PFSK-1 (cell line): ENCODE data around the gene LIMS2.

Experiments used
- FOXP2 ChIP-seq: optimal IDR thresholded peaks from 2 replicates; pipeline ENCODE3; 2011; ENCODE audit warnings: borderline replicate concordance, control low read depth, inconsistent platforms; ENCODE audit not compliant: insufficient read depth; ENCODE audit errors: extremely low read length, extremely low read depth
- POLR2AphosphoS5 ChIP-seq: IDR thresholded peaks from 2 replicates; pipeline ENCODE4 v1.6.1; 2012; ENCODE audit warnings: low read depth, mild to moderate bottlenecking, control low read depth, low read length, moderate library complexity
- REST ChIP-seq, 2 experiments: IDR thresholded peaks; 2 replicates each; pipeline versions ENCODE4 v1.6.1 to v1.8.0; 2011 to 2012; ENCODE audit warnings: low read depth in 2 of 2, low read length in 2 of 2, control low read depth in 1 of 2, inconsistent platforms in 1 of 2, mild to moderate bottlenecking in 1 of 2, moderate library complexity in 1 of 2; ENCODE audit not compliant: insufficient read depth in 1 of 2
- SIN3A ChIP-seq: IDR thresholded peaks from 2 replicates; pipeline ENCODE4 v1.6.1; 2012; ENCODE audit warnings: mild to moderate bottlenecking, low read length, moderate library complexity, borderline replicate concordance; ENCODE audit not compliant: insufficient read depth
- TAF1 ChIP-seq: IDR thresholded peaks from 2 replicates; pipeline ENCODE4 v1.6.1; 2012; ENCODE audit warnings: low read length, control low read depth, borderline replicate concordance; ENCODE audit not compliant: insufficient read depth

- TF ChIP-seq POLR2AphosphoS5 (no peak), TAF1 (no peak), SIN3A (no peak), REST (IDR thresholded peaks at IDR 0.05; ENCODE audit: insufficient read depth in 1 of 2, low read depth in 2 of 2, low read length in 2 of 2) (no peak), FOXP2 (no peak)
Observed at GRCh38 chr2:127614246-127614645, 61.1 kb downstream of the LIMS2 start.
